Colonic mucosa (tissue), 4 donors: ENCODE data around the gene CCDC102B. TPM values are rescaled to one million over a fixed set of nuclear protein-coding genes. Genes with fewer than 3 reads are reported as not detected.

Experiments used
- DNase-seq: peaks from one replicate; pipeline ENCODE4 v3.0.0-alpha.2; 2020
- H3K27ac ChIP-seq: fragments of 200-600 bp; one replicate; pipeline ENCODE4 v1.8.0; 2021
- H3K27me3 ChIP-seq: fragments of 200-600 bp; one replicate; pipeline ENCODE4 v1.8.0; 2021
- H3K36me3 ChIP-seq: fragments of 200-600 bp; one replicate; pipeline ENCODE4 v1.8.0; 2021
- H3K4me1 ChIP-seq: fragments of 200-600 bp; one replicate; pipeline ENCODE4 v1.8.0; 2021; ENCODE audit warnings: mild to moderate bottlenecking
- H3K4me3 ChIP-seq: fragments of 200-600 bp; one replicate; pipeline ENCODE4 v1.8.0; 2021
- H3K9ac ChIP-seq, 2 donors: one replicate each; pipeline ENCODE4 v1.7.0; 2013; ENCODE audit warnings: control low read depth in 2 of 2, low read depth in 2 of 2, low read length in 2 of 2
- H3K9me3 ChIP-seq: fragments of 200-600 bp; one replicate; pipeline ENCODE4 v1.8.0; 2021
- CTCF ChIP-seq: fragments of 200-600 bp; IDR thresholded peaks from one replicate; pipeline ENCODE4 v1.8.0; 2022; ENCODE audit warnings: antibody characterized with exemption, mild to moderate bottlenecking
- intact Hi-C: fragments of 100-400 bp; cut with DNase I; formaldehyde crosslinking; loops from one replicate; pipeline ENCODE4 v1.14.1; 2022
- total RNA-seq, 2 donors: library from RNA; stranded (reverse); fragmentation: NEBNext Ultra II Directional in 1 of 2; extraction: Animal tissue kit (Norgen Biotek cat#: 25700) in 1 of 2; gene quantifications; one replicate each; pipeline ENCODE4 v1.2.1, GENCODE V29; 2021
- donor health status: healthy.
- donor health status: DM: no; HTN: no; CAD: no.
- donor health status: DM: no; HTN: no; CAD: no.

CCDC102B gene
- total RNA-seq, 2 donors from 2014 or later = 1.7 to 3.3 TPM

GRCh38 chr18:68972176-68972575 is 174.3 kb downstream of the CCDC102B start:
- Histone ChIP-seq H3K27ac (no peak overlapping the region), H3K9ac (no peak overlapping the region), H3K4me3 (no peak overlapping the region), H3K27me3 (no peaks in the 10 kb centered on the region), H3K4me1 (no peaks in the 10 kb centered on the region), H3K9me3 (no peaks in the 10 kb centered on the region), H3K36me3 (no peaks in the 10 kb centered on the region)
- intact Hi-C loops = no loop called here
- DNase-seq = no peak
- no peak for TF ChIP-seq CTCF

GRCh38 chr18:68979737-68980136 is 181.9 kb downstream of the CCDC102B start:
- Histone ChIP-seq H3K9ac (no peak overlapping the region), H3K27ac (no peak overlapping the region), H3K4me3 (no peak overlapping the region), H3K4me1 (no peaks in the 10 kb centered on the region), H3K27me3 (no peaks in the 10 kb centered on the region), H3K9me3 (no peaks in the 10 kb centered on the region), H3K36me3 (no peaks in the 10 kb centered on the region)
- no peak for TF ChIP-seq CTCF
- intact Hi-C loops = no loop called here
- DNase-seq = no peak

- no peak for TF ChIP-seq CTCF
- H3K4me1 ChIP-seq = no peaks in the 10 kb centered on the region
- no peaks in the 10 kb centered on the region for H3K9me3 ChIP-seq
- DNase-seq = no peak
- H3K27ac ChIP-seq = no peak overlapping the region
- H3K9ac ChIP-seq = no peak overlapping the region
- no peaks in the 10 kb centered on the region for H3K27me3 ChIP-seq
- no peaks in the 10 kb centered on the region for H3K36me3 ChIP-seq
- no peak overlapping the region for H3K4me3 ChIP-seq
- intact Hi-C loops = no loop called here
Observed at GRCh38 chr18:68983126-68983525, 185.2 kb downstream of the CCDC102B start.

- TF ChIP-seq CTCF = no peak
- Histone ChIP-seq H3K27me3 (no peaks in the 10 kb centered on the region), H3K9ac (no peak overlapping the region), H3K4me3 (no peak overlapping the region), H3K4me1 (no peaks in the 10 kb centered on the region), H3K27ac (no peak overlapping the region), H3K9me3 (no peaks in the 10 kb centered on the region), H3K36me3 (no peaks in the 10 kb centered on the region)
- intact Hi-C loops = no loop called here
- DNase-seq = no peak
Observed at GRCh38 chr18:68984342-68984741, 186.5 kb downstream of the CCDC102B start.

- Histone ChIP-seq H3K9me3 (no peaks in the 10 kb centered on the region), H3K36me3 (no peaks in the 10 kb centered on the region), H3K4me1 (no peaks in the 10 kb centered on the region), H3K27ac (no peak overlapping the region), H3K9ac (no peak overlapping the region), H3K27me3 (no peaks in the 10 kb centered on the region), H3K4me3 (no peak overlapping the region)
- DNase-seq = no peak
- intact Hi-C loops = no loop called here
- TF ChIP-seq CTCF = no peak
Observed at GRCh38 chr18:68985172-68985820, 187.4 kb downstream of the CCDC102B start.
